ENCODE data around the gene C2CD5. TPM values are rescaled to one million over a fixed set of nuclear protein-coding genes. Genes with fewer than 3 reads are reported as not detected.

Gene C2CD5
- total RNA-seq, 1 donor from 2014 or later, result 35.1 TPM

- DNase-seq, result no peak
- peaks cover 29% of the 10 kb centered on the region for H3K27me3 Mint-ChIP-seq
- H3K27ac Mint-ChIP-seq, result no peak overlapping the region
- H3K4me1 Mint-ChIP-seq, result no peaks in the 10 kb centered on the region
- H3K9me3 Mint-ChIP-seq, result peaks cover 7% of the 10 kb centered on the region
- no peak overlapping the region for H3K4me3 Mint-ChIP-seq
- no peaks in the 10 kb centered on the region for H3K36me3 Mint-ChIP-seq (ENCODE audit: low read depth)
- intact Hi-C loops (cut with micrococcal nuclease), result no loop called here
Measured at GRCh38 chr12:22551624-22552023, 7.3 kb upstream of the C2CD5 start.

GRCh38 chr12:22545255-22545654, 913 bp upstream of the C2CD5 start:
- Mint-ChIP-seq H3K36me3 (ENCODE audit: low read depth) (peaks cover 19% of the 10 kb centered on the region), H3K27ac (peak overlapping the region; percentile 57), H3K4me1 (peaks cover 30% of the 10 kb centered on the region), H3K27me3 (peaks cover 18% of the 10 kb centered on the region), H3K9me3 (peaks cover 10% of the 10 kb centered on the region), H3K4me3 (peak overlapping the region; percentile 60)
- DNase-seq, result no peak
- intact Hi-C loops (cut with micrococcal nuclease), result loop anchor here (2.0 kb wide), 1 partner anchor 16 kb away; no protein-coding TSS in a partner anchor

- intact Hi-C loops (cut with micrococcal nuclease), result loop anchor here (1.0 to 5.0 kb wide), 4 partner anchors 15 to 1041 kb away; partner anchors contain the start of genes ETNK1, GOLT1B, LDHB and RECQL
- DNase-seq, result peak; percentile 85
- H3K4me1 Mint-ChIP-seq, result peaks cover 43% of the 10 kb centered on the region
- H3K9me3 Mint-ChIP-seq, result peaks cover 5% of the 10 kb centered on the region
- H3K27me3 Mint-ChIP-seq, result peaks cover 15% of the 10 kb centered on the region
- H3K27ac Mint-ChIP-seq, result peak overlapping the region; percentile 97
- H3K36me3 Mint-ChIP-seq (ENCODE audit: low read depth), result peaks cover 30% of the 10 kb centered on the region
- peak overlapping the region; percentile 92 for H3K4me3 Mint-ChIP-seq
Measured at GRCh38 chr12:22543246-22544037, 900 bp downstream of the C2CD5 start.

- no peak for DNase-seq
- Mint-ChIP-seq H3K27ac (peak overlapping the region; percentile 2), H3K4me3 (peak overlapping the region; percentile 92), H3K27me3 (peaks cover 4% of the 10 kb centered on the region), H3K36me3 (ENCODE audit: low read depth) (peaks cover 36% of the 10 kb centered on the region), H3K4me1 (peaks cover 51% of the 10 kb centered on the region), H3K9me3 (peaks cover 3% of the 10 kb centered on the region)
- intact Hi-C loops (cut with micrococcal nuclease), result loop anchor here (5.0 kb wide), 2 partner anchors 884 to 1039 kb away; partner anchors contain the start of genes GOLT1B, LDHB and RECQL
Measured at GRCh38 chr12:22541496-22542155, 2.7 kb downstream of the C2CD5 start.

GRCh38 chr12:22539055-22539454, 5.3 kb downstream of the C2CD5 start:
- H3K4me3 Mint-ChIP-seq, result no peak overlapping the region
- H3K27me3 Mint-ChIP-seq, result no peaks in the 10 kb centered on the region
- intact Hi-C loops (cut with micrococcal nuclease), result no loop called here
- no peak for DNase-seq
- peaks cover 56% of the 10 kb centered on the region for H3K4me1 Mint-ChIP-seq
- no peaks in the 10 kb centered on the region for H3K9me3 Mint-ChIP-seq
- H3K36me3 Mint-ChIP-seq (ENCODE audit: low read depth), result peaks cover 39% of the 10 kb centered on the region
- H3K27ac Mint-ChIP-seq, result no peak overlapping the region

- no peaks in the 10 kb centered on the region for H3K9me3 Mint-ChIP-seq
Measured at GRCh38 chr12:22538311-22538710, 6.0 kb downstream of the C2CD5 start.

GRCh38 chr12:22536971-22537544, 7.3 kb downstream of the C2CD5 start:
- H3K27me3 Mint-ChIP-seq, result no peaks in the 10 kb centered on the region
- intact Hi-C loops (cut with micrococcal nuclease), result no loop called here
- peaks cover 47% of the 10 kb centered on the region for H3K4me1 Mint-ChIP-seq
- H3K9me3 Mint-ChIP-seq, result no peaks in the 10 kb centered on the region
- DNase-seq, result no peak
- H3K27ac Mint-ChIP-seq, result no peak overlapping the region
- H3K36me3 Mint-ChIP-seq (ENCODE audit: low read depth), result peaks cover 51% of the 10 kb centered on the region
- H3K4me3 Mint-ChIP-seq, result no peak overlapping the region

More at GRCh38 chr12:22538311-22538710, 6.0 kb downstream of the C2CD5 start:
- no peak for DNase-seq
- no peak overlapping the region for H3K27ac Mint-ChIP-seq
- no peak overlapping the region for H3K4me3 Mint-ChIP-seq
- intact Hi-C loops (cut with micrococcal nuclease), result no loop called here
- peaks cover 42% of the 10 kb centered on the region for H3K36me3 Mint-ChIP-seq (ENCODE audit: low read depth)
- peaks cover 57% of the 10 kb centered on the region for H3K4me1 Mint-ChIP-seq
- no peaks in the 10 kb centered on the region for H3K27me3 Mint-ChIP-seq

GRCh38 chr12:22536346-22536945, 7.9 kb downstream of the C2CD5 start:
- H3K27me3 Mint-ChIP-seq, result no peaks in the 10 kb centered on the region
- peaks cover 41% of the 10 kb centered on the region for H3K4me1 Mint-ChIP-seq
- no peak overlapping the region for H3K4me3 Mint-ChIP-seq
- DNase-seq, result no peak
- intact Hi-C loops (cut with micrococcal nuclease), result no loop called here
- H3K27ac Mint-ChIP-seq, result no peak overlapping the region
- peaks cover 55% of the 10 kb centered on the region for H3K36me3 Mint-ChIP-seq (ENCODE audit: low read depth)
- no peaks in the 10 kb centered on the region for H3K9me3 Mint-ChIP-seq

GRCh38 chr12:22535478-22535877, 8.9 kb downstream of the C2CD5 start:
- no peaks in the 10 kb centered on the region for H3K27me3 Mint-ChIP-seq

GRCh38 chr12:22535038-22535437, 9.3 kb downstream of the C2CD5 start:
- no peaks in the 10 kb centered on the region for H3K27me3 Mint-ChIP-seq
- intact Hi-C loops (cut with micrococcal nuclease), result no loop called here
- no peaks in the 10 kb centered on the region for H3K9me3 Mint-ChIP-seq
- H3K27ac Mint-ChIP-seq, result no peak overlapping the region
- H3K4me1 Mint-ChIP-seq, result peaks cover 34% of the 10 kb centered on the region
- peaks cover 49% of the 10 kb centered on the region for H3K36me3 Mint-ChIP-seq (ENCODE audit: low read depth)
- H3K4me3 Mint-ChIP-seq, result no peak overlapping the region
- no peak for DNase-seq

More at GRCh38 chr12:22535478-22535877, 8.9 kb downstream of the C2CD5 start:
- H3K4me3 Mint-ChIP-seq, result peak overlapping the region; percentile 23
- intact Hi-C loops (cut with micrococcal nuclease), result no loop called here
- H3K4me1 Mint-ChIP-seq, result peaks cover 36% of the 10 kb centered on the region
- no peak for DNase-seq
- peaks cover 53% of the 10 kb centered on the region for H3K36me3 Mint-ChIP-seq (ENCODE audit: low read depth)
- peak overlapping the region; percentile 49 for H3K27ac Mint-ChIP-seq
- H3K9me3 Mint-ChIP-seq, result no peaks in the 10 kb centered on the region

- peaks cover 24% of the 10 kb centered on the region for H3K4me1 Mint-ChIP-seq
- no peaks in the 10 kb centered on the region for H3K27me3 Mint-ChIP-seq
- intact Hi-C loops (cut with micrococcal nuclease), result no loop called here
- peaks cover 42% of the 10 kb centered on the region for H3K36me3 Mint-ChIP-seq (ENCODE audit: low read depth)
- H3K27ac Mint-ChIP-seq, result no peak overlapping the region
- DNase-seq, result no peak
- no peak overlapping the region for H3K4me3 Mint-ChIP-seq
- no peaks in the 10 kb centered on the region for H3K9me3 Mint-ChIP-seq
Measured at GRCh38 chr12:22533155-22533554, 11.2 kb downstream of the C2CD5 start.

- Mint-ChIP-seq H3K4me1 (peaks cover 20% of the 10 kb centered on the region), H3K27ac (no peak overlapping the region)
- intact Hi-C loops (cut with micrococcal nuclease), result no loop called here
Measured at GRCh38 chr12:22532317-22532716, 12.0 kb downstream of the C2CD5 start.

GRCh38 chr12:22531205-22531604, 13.1 kb downstream of the C2CD5 start:
- Mint-ChIP-seq H3K27me3 (no peaks in the 10 kb centered on the region), H3K4me3 (no peak overlapping the region), H3K27ac (no peak overlapping the region), H3K36me3 (ENCODE audit: low read depth) (peaks cover 38% of the 10 kb centered on the region), H3K9me3 (no peaks in the 10 kb centered on the region), H3K4me1 (peaks cover 15% of the 10 kb centered on the region)
- intact Hi-C loops (cut with micrococcal nuclease), result no loop called here
- DNase-seq, result no peak

More at GRCh38 chr12:22532317-22532716, 12.0 kb downstream of the C2CD5 start:
- DNase-seq, result no peak
- Mint-ChIP-seq H3K9me3 (no peaks in the 10 kb centered on the region), H3K27me3 (no peaks in the 10 kb centered on the region), H3K4me3 (no peak overlapping the region), H3K36me3 (ENCODE audit: low read depth) (peaks cover 40% of the 10 kb centered on the region)
